HG03097 (cell line): ENCODE results near the gene CDO1.

ENCODE experiments used
- ATAC-seq: cut with Tn5 transposase; IDR thresholded peaks from one replicate; pipeline ENCODE4 v1.9.1; 2021; ENCODE audit not compliant: unreplicated experiment, low FRiP score

Gene CDO1

GRCh38 chr5:115795700-115796099 lies 20.8 kb downstream of the CDO1 start:
- ATAC-seq = no peak

DNA sequence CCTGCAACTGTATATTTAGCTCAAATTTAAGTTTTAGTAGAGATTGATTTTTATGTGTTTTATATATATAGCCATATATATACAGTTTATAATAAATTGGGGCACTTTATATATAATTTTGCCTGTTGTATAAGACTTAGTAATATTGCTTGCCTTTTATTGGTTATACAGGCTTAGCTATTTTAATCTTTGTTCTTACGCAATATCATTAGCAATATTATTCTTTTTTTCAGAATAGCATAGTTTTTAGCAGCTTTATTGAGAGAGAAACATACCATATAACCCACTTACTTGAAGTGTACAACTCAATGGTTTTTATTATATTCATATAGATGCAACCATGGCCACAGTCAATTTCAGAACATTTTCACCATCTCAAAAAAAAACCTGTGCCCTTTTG lies 28.0 kb downstream of the CDO1 start:
- no peak for ATAC-seq

- no peak for ATAC-seq
Observed at GRCh38 chr5:115787426-115787825, 29.0 kb downstream of the CDO1 start.

GRCh38 chr5:115785381-115786065 lies 30.9 kb downstream of the CDO1 start:
- ATAC-seq = no peak

GRCh38 chr5:115778417-115778816 lies 38.0 kb downstream of the CDO1 start:
- no peak for ATAC-seq

GRCh38 chr5:115776989-115777388 lies 39.5 kb downstream of the CDO1 start:
- ATAC-seq = no peak

GRCh38 chr5:115775999-115776398 lies 40.5 kb downstream of the CDO1 start:
- ATAC-seq = no peak

- no peak for ATAC-seq
Observed at GRCh38 chr5:115774684-115775083, 41.8 kb downstream of the CDO1 start.

DNA sequence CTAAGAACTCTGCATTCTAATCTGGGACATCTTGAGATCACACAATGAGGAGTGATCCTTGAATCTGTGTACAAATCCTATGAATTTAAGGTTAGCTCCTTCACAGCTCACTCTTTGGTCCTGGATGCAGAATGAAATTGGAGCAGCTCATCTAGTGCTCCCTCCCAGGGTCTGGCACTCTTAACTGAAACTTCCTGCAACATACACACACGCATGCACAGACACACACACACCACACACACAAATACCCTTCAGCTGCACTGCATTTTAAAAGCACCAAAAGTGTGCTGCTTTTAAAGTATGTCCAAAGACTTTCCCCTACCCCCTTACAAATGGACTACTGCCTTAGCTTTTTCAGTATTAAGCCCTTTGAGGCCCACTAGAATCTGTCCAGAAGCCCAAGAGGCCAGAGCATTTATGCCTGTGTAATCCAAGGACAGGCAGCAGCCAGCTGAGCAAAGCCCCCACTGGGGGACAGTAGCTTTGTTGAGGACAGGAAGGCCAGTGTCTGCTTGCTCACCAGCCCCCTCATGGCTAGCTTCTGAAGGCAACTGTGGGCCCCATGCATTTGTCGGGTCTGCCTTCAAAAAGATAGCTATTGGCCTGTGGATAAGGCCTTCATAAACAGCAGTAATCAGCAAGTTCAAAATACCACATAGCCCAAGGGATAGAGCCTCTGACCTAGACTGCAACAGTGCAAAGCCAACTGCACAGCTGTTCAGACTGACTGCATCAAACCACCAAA lies 43.6 kb downstream of the CDO1 start:
- no peak for ATAC-seq

GRCh38 chr5:115770466-115770865 lies 46.0 kb downstream of the CDO1 start:
- no peak for ATAC-seq

GRCh38 chr5:115767424-115767823 lies 49.0 kb downstream of the CDO1 start:
- no peak for ATAC-seq

DNA sequence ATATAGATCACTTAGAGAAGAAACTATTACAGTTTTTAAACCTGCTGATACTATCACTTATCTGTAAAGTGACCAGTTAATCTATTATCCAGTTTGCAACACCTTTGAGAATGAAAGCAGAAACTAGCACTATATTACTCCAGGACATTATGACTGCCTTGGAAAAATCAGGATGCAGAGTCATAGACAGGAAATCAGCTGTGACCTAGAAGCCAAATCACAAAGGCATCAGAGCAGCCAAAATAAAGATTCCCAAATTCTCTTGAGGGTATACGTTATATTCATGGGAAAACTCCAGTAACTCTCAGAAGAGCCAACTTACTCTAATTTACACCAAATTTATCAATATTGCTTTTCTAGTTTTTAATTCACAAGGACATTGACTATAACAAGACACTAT lies 49.9 kb downstream of the CDO1 start:
- ATAC-seq = no peak

GRCh38 chr5:115758356-115758755 lies 58.1 kb downstream of the CDO1 start:
- no peak for ATAC-seq

- ATAC-seq = no peak
Observed at GRCh38 chr5:115755675-115756074, 60.8 kb downstream of the CDO1 start.
